GM19452 (cell line): ENCODE results near the gene RERE.

Experiments used
- ATAC-seq: cut with Tn5 transposase; IDR thresholded peaks from one replicate; pipeline ENCODE4 v1.9.1; 2021; ENCODE audit not compliant: unreplicated experiment

Gene RERE

DNA sequence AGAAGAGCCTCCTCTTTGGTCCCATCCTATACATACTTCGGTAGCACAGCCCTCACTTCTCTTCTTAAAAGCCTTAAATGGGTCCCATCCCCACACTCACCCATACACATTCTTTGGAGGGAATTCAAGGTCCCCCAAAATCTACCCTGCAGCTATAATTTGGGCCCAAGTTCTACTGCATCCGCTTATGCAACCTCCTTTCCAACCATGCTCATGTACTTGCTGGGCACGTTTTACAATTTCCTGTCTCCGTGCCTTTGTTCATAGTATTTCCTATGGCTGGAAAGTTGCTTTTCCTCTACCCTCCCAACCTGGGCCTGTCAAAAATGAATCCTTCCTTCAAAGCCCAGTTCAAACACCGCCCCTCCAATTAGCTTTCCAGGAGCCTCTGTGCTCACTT, 399.8 kb downstream of the RERE start:
- ATAC-seq = no peak

DNA sequence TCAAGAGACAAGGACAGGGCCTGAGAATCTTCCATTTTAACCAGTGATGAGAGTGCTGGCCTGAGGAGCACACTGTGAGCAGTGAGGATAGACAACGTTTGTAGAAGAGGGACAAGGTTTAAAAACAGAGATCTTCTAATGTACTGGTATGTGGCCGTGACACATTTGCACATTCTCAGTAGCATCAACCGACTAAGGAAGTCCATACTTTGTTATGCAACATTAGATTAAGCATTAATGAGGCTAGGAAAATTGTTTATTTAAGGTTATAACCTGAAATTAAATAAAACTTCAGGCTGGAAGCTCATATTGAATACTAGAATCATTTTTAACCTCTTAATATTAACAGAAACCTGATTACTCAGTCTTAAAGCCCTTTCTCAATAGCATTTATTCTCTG, 400.6 kb downstream of the RERE start:
- ATAC-seq = no peak

DNA sequence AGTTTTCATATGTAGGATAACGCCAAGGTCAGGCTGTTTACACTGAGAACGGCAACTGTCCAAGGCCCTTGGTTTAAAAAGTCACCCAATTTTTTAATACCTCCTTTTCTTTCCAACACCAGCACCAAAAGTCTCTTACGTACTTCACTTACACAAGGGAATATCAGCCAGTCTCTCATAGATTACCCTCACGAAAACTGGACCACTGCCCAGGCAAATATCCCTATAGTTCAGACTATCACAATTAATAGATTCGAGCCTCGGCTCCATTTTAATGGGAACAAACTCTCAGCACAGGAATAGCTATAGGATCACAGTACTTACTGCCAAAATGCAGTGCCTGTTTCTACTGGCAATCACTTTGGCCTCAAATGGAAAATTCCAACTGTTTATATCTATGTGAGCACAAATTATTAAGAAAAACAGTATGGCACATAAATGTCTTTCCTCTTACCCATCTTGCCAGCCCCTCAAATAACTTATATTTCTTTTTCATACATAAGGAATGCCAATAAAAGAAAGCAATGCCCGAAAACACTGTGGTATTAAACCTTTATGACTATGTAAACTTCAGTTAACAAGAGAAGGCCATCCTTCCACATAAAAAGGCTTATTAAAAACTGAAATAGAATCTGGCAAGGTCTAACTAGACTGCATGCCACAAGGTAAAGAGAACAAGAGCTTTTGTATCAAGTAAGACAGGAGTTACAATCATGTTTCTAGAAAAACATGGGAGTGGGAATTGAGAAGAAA, 401.7 kb downstream of the RERE start:
- no peak for ATAC-seq

DNA sequence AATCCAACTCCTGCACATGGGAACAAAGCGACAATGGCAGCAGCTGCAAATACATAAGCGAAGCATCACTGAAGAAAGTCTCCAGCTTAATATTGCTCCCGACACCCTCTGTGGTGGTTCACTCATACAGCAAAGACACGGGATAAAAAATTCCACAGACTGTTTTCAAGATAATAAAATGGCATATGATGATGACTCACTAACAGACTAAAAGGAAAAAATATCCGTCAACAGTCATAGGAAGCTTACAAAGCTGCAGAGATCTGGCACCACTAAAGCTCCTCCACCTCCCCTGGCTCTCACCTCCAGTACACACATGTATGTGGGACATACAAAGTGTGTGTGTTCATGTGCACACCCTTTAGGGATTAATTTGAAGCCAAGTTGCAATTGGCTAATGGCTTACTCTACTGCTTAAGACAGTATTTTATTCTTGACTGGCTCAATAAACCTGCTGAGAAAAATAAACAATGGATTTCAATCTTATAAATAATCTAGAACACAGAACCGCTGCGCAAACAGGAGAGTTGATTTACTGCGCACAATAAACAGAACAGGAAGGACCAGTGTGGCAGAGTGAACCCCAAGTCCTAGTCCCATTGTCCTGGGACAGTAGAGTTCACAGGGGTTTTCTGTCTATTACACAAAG, 405.1 kb downstream of the RERE start:
- ATAC-seq = no peak

- ATAC-seq = no peak
Observed at GRCh38 chr1:8411803-8412182, 405.6 kb downstream of the RERE start.

GRCh38 chr1:8410791-8411190, 406.6 kb downstream of the RERE start:
- ATAC-seq = no peak

DNA sequence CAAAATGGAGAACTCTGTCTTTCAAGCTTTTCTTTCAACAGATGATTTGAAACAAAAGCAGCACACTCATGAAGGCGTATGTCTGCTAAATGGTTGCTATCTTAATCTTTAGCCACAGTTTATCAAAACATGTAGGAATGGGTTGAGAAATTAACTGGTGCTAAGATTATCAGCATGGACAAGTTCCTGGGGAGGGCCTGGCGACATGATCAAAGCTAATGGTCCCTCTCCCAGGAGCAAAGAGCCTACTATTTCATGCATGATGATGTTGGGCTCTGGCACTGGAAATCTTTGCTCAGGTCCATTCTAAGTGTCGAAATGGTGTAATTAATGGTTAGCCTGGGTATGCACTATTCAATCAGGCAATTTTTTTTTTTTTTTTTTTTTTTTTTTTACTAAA, 407.8 kb downstream of the RERE start:
- no peak for ATAC-seq

DNA sequence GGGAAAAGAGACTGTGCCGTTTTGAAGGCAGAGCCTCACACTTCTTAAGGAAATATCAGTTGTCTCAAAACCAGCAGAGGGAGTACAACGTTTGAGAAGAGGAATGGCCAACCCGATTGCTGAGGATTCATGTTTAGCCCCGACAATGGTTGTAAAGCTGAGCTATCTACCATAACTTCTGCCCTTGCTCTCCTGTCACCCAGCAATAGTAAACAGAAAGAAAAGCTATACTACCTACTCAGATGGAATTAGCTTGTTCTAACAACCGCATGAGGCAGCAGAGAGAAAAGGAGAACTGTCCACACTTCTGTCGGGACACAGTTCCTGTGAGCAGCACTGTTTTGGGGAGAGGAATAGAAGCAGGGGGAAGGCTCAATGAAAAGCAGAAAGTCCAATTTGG, 408.3 kb downstream of the RERE start:
- no peak for ATAC-seq

GRCh38 chr1:8408151-8408839, 409.1 kb downstream of the RERE start:
- ATAC-seq = no peak

DNA sequence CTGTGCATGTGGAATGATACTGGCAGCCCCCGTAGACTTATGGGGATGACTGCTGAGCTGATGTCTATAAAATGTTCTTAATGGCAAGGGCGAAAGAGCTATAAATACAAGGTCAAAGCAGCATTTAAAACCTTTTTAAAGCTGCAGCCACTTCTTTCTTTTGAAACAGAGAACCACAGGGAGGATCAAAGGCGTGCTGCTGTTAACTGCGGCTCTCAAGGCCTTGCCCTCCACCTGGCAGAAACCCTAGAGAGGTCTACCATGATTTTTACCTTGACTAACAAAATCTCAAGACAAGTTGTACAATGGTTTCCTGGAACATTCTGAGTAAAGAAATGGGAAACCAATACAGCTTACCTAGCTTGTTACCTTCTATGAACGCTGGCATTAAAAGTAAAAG, 409.8 kb downstream of the RERE start:
- ATAC-seq = no peak

DNA sequence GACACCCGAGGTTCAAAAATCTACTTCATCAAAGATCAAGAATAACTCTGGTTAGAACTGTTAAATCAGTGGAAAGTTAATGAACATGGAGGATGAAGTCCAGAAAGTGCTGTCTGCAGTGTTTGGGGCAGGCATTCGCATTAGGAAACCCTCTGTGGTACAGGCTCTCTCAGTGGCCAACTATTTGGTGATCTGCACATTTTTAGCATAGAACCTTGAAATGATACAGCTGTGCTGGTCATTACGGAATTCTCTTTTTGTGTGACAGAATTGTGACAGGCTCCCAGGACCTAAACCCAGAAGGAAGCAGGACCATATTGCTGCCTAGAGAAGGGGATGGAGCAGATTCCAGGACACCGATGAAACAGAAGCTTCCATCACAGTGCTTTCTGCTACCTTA, 410.5 kb downstream of the RERE start:
- no peak for ATAC-seq

GRCh38 chr1:8406011-8406410, 411.4 kb downstream of the RERE start:
- ATAC-seq = no peak

GRCh38 chr1:8404460-8405370, 412.7 kb downstream of the RERE start:
- ATAC-seq = no peak

- ATAC-seq = no peak
Observed at GRCh38 chr1:8402109-8402710, 415.2 kb downstream of the RERE start.

GRCh38 chr1:8398677-8399076, 418.8 kb downstream of the RERE start:
- no peak for ATAC-seq

GRCh38 chr1:8398086-8398485, 419.4 kb downstream of the RERE start:
- no peak for ATAC-seq

- ATAC-seq = peak; percentile 51
Observed at GRCh38 chr1:8397511-8397910, 419.9 kb downstream of the RERE start.

GRCh38 chr1:8396786-8397406, 420.5 kb downstream of the RERE start:
- peak; percentile 46 for ATAC-seq

DNA sequence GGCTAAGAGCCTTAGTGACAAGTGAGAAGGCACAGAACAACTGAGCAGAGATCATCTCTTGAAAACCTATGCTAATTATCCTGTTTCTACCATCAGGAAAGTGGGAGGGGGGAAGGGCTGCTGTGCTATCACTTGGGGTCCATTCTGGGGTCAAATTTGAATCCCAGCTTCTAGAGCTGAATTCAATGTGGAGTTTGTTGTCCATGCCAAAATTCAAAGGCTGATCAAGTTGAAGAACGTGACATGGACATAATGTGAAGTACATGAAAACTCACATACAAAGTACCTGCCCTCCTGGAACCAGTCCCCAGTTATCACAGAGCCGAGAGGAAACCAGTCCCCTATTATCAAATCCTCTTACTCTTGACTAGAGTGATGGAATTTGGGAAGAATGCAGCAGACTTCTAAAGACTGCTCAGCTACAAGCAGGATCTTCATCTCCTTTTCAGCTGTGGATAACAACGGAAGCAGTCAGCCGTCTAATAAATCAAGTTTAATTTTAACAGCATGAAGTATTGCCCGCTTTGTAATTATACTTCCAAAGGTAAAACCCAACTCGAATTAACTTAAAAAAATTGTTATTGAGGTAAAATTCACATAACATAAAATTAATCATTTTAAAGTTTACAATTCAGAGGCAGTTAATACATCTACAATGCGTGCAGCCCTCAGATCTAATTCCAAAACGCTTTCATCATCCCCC, 421.2 kb downstream of the RERE start:
- no peak for ATAC-seq

- no peak for ATAC-seq
Observed at GRCh38 chr1:8395433-8395866, 422.0 kb downstream of the RERE start.
